Fibroblast of mammary gland (primary cell): ENCODE measurements around the gene XRCC4.

Experiments
- DNase-seq: peaks from one replicate; pipeline ENCODE4 v3.0.0-alpha.2; 2010; ENCODE audit warnings: low read depth
- H3K4me3 ChIP-seq: 2 replicates; pipeline ENCODE4 v1.5.1; 2011; ENCODE audit warnings: low read depth, mild to moderate bottlenecking, low read length, moderate library complexity; ENCODE audit not compliant: control insufficient read depth
- TF ChIP-seq, protein P1 (sequence below): conservative IDR thresholded peaks from 2 replicates; pipeline ENCODE4 v1.5.1; 2011; ENCODE audit warnings: low read depth, low read length, inconsistent platforms; ENCODE audit not compliant: control insufficient read depth, insufficient read depth

The XRCC4 gene

DNA sequence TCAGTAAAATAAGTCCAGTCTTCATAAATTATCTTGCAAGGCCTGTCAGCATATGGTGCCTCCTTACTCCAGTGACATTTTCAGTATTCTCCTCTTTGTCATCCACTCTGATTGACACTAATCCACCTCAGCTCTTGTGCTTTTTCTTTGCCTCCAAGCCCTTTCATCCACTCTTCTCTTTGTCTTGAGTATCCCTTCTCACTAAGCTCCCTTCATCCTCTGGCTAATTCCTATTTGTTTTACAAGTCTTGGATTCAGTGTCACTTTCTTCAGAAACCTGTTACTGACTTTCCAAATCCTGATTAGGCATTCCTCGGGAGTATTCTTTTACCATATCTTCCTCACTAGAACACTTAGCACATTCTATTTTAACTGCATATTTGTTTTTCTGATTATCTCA, 293.6 kb downstream of the XRCC4 start:
- no peak for DNase-seq
- TF ChIP-seq, protein P1, sequence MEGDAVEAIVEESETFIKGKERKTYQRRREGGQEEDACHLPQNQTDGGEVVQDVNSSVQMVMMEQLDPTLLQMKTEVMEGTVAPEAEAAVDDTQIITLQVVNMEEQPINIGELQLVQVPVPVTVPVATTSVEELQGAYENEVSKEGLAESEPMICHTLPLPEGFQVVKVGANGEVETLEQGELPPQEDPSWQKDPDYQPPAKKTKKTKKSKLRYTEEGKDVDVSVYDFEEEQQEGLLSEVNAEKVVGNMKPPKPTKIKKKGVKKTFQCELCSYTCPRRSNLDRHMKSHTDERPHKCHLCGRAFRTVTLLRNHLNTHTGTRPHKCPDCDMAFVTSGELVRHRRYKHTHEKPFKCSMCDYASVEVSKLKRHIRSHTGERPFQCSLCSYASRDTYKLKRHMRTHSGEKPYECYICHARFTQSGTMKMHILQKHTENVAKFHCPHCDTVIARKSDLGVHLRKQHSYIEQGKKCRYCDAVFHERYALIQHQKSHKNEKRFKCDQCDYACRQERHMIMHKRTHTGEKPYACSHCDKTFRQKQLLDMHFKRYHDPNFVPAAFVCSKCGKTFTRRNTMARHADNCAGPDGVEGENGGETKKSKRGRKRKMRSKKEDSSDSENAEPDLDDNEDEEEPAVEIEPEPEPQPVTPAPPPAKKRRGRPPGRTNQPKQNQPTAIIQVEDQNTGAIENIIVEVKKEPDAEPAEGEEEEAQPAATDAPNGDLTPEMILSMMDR: no peak

DNA sequence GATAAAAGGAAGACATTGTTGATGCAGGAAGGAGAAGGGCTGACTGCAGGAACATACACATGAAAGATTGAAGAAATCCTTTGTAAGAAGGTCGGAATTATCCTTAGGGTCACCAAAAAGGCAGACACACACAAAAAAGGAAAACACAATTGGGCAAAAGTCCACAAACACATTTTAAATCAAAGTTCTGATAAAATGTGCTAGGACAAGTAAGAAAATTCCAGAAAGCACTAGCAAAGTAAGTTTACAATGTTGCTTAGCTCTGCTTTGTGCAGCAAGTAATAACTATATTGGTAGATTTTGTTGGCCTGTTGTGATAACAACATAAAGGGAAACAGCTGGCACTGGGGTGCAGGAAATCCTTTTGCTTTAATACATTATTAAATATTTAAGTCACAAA, 294.4 kb downstream of the XRCC4 start:
- no peak for DNase-seq
- H3K4me3 ChIP-seq: no peak overlapping the region
- TF ChIP-seq, protein P1: no peak

More for the DNA sequence above, 293.6 kb downstream of the XRCC4 start:
- no peak overlapping the region for H3K4me3 ChIP-seq

DNA sequence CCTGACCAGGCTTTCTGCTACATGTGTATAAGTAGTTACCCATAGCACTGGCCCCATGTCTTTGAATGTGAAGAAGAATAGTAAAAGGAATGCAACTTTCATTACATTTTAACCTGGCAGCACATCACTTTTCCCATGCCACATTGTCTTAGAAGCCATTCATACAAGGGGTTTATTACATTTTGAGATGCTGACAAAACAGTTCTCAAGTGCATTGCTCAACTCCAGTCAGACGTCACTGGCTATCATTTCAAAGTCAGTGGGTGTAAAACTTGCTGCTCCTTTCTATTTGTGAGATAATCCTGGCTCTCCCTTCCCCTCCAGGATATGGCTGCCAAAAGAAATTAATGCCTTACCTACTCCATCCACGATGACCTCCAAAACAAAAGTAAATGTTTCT, 297.2 kb downstream of the XRCC4 start:
- no peak overlapping the region for H3K4me3 ChIP-seq
- TF ChIP-seq, protein P1: no peak
- peak; percentile 94 for DNase-seq

DNA sequence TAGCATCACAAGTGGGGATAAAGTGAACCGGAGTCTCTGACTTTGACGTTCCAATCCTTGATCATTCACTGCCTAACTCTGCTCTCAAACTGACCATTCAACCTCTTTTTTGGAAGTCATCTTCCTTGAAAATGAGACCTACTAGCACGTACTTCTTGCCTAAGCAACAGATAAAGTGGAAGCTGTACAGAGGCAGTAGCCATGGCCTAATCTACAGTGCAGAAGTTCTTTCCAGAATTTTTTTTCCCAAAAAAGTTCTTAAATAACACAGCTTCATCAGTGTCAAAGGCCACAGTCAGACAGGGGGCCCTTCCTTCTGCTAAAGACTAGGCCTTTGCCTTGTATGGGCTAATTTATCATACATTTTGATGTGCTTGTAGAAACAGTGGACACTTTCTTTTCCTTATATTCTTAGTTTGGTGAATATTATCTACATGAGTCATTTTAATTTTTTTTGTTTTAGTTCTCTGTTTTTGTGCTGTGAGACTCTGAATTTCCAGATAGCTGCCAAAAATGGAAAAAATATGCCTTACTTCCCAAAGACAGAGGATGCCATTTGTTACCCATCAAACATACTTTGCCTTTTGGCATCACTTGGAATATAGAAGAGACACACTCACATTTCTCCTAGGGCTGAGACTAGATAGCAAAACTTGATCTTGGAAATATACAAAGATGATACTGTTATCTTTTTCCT, 297.9 kb downstream of the XRCC4 start:
- TF ChIP-seq, protein P1: no peak
- H3K4me3 ChIP-seq: no peak overlapping the region
- DNase-seq: peak; percentile 61

DNA sequence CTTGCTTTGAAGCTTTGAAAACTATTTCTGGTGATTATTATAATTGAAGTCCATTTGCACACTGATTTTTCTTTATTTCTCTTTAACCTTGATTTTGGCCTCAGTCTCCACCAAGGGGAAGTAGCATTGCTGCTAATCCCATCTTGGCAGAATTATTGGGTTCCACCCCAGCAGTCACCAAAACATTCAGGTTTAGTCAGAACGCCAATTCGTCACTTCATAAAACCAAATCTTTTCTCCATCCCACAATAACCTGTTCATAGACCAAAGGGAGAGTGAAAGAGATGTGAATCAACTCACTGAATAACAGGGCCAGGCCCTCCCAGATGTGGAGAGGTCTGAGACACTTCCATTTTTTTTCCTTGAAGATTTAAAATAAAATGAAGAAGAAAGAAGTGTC, 299.1 kb downstream of the XRCC4 start:
- H3K4me3 ChIP-seq: no peak overlapping the region
- TF ChIP-seq, protein P1: no peak
- DNase-seq: peak; percentile 76

DNA sequence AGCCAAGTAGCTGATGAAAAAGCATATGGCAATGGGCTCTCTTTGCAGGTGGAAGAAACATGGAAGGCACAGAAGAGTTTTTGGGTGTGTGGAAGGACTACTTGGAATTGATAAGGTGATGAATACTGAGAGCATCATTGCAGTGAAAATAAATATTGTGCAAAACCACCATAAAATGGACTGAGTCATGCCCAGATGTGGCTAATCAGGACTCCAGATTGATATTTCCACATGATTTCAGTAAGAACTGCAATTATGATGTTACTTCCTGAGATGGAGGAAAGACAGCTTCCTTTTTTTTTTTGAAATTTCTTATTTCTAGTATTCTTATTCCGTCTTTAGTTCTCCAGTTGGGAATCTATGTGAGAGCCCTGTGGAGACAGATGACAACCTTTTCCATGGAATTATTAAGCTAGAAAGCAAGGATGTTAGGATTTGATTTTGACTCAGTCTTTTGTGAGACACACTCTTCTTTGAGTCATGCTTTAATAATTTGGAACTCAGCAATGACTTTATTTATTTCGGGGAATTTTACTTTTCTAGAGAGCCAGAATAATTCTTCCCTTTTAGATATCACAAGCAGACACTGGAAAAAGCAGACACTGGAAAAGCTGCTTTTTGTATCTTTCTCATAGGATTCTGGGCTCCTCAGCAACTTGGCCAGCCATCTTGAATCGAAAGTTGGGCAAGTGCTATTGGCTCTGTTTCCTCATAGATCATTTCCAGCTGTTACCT, 300.0 kb downstream of the XRCC4 start:
- H3K4me3 ChIP-seq: peak overlapping the region; percentile 8
- DNase-seq: peak; percentile 96
- TF ChIP-seq, protein P1: no peak
